HL-60 (cell line): ENCODE data around the gene TUBB3.
A peak's percentile ranks its signal among the peaks of the same experiment; 100 is the strongest.
"Not testable (repeated sequence)": the region's sequence is repeated elsewhere in the genome, so short reads cannot be mapped to it uniquely, and the experiment has no call there.

ENCODE experiments used
- DNase-seq, 2 experiments: peaks; one replicate each; pipeline ENCODE4 v3.0.0-alpha.2; 2010 to 2020; ENCODE audit warnings: low read depth in 1 of 2, low spot score in 1 of 2
- H3K27ac ChIP-seq: fragments of 250-450 bp; sonication (Bioruptor Pico); replicated peaks from 2 replicates; pipeline ENCODE4 v1.5.1; 2020; ENCODE audit warnings: mild to moderate bottlenecking, moderate library complexity
- H3K27me3 ChIP-seq: fragments of 250-450 bp; sonication (Bioruptor Pico); 2 replicates; pipeline ENCODE4 v1.5.1; 2021; ENCODE audit warnings: mild to moderate bottlenecking, moderate library complexity; ENCODE audit not compliant: insufficient read depth, poor library complexity, severe bottlenecking
- H3K4me3 ChIP-seq: replicated peaks from 2 replicates; pipeline ENCODE4 v1.5.1; 2011; ENCODE audit warnings: mild to moderate bottlenecking, control low read depth, low read length; ENCODE audit not compliant: insufficient read depth
- GABPA ChIP-seq: IDR thresholded peaks from 2 replicates; pipeline ENCODE4 v1.6.1; 2012; ENCODE audit warnings: low read depth
- POLR2AphosphoS5 ChIP-seq: IDR thresholded peaks from 2 replicates; pipeline ENCODE4 v1.6.1; 2012; ENCODE audit warnings: low read depth
- SPI1 ChIP-seq: IDR thresholded peaks from 2 replicates; pipeline ENCODE4 v1.6.1; 2012; ENCODE audit warnings: low read depth, mild to moderate bottlenecking, borderline replicate concordance
- TF ChIP-seq, protein P1 (sequence below): IDR thresholded peaks from one replicate; pipeline ENCODE4 v1.5.1; 2011; ENCODE audit warnings: low read length, control low read depth, inconsistent platforms; ENCODE audit not compliant: insufficient read depth
- TF ChIP-seq, protein P2 (sequence below): IDR thresholded peaks from 2 replicates; pipeline ENCODE4 v1.6.1; 2012; ENCODE audit warnings: low read depth; ENCODE audit not compliant: insufficient replicate concordance

TUBB3 gene

GRCh38 chr16:89964201-89964600 is 41.1 kb downstream of the TUBB3 start:
- no peak for TF ChIP-seq GABPA
- TF ChIP-seq, protein P1, sequence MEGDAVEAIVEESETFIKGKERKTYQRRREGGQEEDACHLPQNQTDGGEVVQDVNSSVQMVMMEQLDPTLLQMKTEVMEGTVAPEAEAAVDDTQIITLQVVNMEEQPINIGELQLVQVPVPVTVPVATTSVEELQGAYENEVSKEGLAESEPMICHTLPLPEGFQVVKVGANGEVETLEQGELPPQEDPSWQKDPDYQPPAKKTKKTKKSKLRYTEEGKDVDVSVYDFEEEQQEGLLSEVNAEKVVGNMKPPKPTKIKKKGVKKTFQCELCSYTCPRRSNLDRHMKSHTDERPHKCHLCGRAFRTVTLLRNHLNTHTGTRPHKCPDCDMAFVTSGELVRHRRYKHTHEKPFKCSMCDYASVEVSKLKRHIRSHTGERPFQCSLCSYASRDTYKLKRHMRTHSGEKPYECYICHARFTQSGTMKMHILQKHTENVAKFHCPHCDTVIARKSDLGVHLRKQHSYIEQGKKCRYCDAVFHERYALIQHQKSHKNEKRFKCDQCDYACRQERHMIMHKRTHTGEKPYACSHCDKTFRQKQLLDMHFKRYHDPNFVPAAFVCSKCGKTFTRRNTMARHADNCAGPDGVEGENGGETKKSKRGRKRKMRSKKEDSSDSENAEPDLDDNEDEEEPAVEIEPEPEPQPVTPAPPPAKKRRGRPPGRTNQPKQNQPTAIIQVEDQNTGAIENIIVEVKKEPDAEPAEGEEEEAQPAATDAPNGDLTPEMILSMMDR = no peak
- TF ChIP-seq SPI1 = no peak
- H3K27me3 ChIP-seq = no peaks in the 10 kb centered on the region
- no peak overlapping the region for H3K27ac ChIP-seq
- H3K4me3 ChIP-seq = no peak overlapping the region
- DNase-seq = no peak

- DNase-seq = no peak
- TF ChIP-seq SPI1 (no peak), GABPA (no peak), POLR2AphosphoS5 (no peak)
- TF ChIP-seq, protein P1 = no peak
- TF ChIP-seq, protein P2, sequence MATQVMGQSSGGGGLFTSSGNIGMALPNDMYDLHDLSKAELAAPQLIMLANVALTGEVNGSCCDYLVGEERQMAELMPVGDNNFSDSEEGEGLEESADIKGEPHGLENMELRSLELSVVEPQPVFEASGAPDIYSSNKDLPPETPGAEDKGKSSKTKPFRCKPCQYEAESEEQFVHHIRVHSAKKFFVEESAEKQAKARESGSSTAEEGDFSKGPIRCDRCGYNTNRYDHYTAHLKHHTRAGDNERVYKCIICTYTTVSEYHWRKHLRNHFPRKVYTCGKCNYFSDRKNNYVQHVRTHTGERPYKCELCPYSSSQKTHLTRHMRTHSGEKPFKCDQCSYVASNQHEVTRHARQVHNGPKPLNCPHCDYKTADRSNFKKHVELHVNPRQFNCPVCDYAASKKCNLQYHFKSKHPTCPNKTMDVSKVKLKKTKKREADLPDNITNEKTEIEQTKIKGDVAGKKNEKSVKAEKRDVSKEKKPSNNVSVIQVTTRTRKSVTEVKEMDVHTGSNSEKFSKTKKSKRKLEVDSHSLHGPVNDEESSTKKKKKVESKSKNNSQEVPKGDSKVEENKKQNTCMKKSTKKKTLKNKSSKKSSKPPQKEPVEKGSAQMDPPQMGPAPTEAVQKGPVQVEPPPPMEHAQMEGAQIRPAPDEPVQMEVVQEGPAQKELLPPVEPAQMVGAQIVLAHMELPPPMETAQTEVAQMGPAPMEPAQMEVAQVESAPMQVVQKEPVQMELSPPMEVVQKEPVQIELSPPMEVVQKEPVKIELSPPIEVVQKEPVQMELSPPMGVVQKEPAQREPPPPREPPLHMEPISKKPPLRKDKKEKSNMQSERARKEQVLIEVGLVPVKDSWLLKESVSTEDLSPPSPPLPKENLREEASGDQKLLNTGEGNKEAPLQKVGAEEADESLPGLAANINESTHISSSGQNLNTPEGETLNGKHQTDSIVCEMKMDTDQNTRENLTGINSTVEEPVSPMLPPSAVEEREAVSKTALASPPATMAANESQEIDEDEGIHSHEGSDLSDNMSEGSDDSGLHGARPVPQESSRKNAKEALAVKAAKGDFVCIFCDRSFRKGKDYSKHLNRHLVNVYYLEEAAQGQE = no peak
- Histone ChIP-seq H3K4me3 (no peak overlapping the region), H3K27ac (no peak overlapping the region), H3K27me3 (no peaks in the 10 kb centered on the region)
Observed at GRCh38 chr16:89965447-89966225, 42.5 kb downstream of the TUBB3 start.

- TF ChIP-seq GABPA (no peak), POLR2AphosphoS5 (no peak), SPI1 (no peak)
- TF ChIP-seq, protein P1 = no peak
- TF ChIP-seq, protein P2 = no peak
- H3K27me3 ChIP-seq = no peaks in the 10 kb centered on the region
- no peak overlapping the region for H3K27ac ChIP-seq
Observed at GRCh38 chr16:89966756-89967155, 43.6 kb downstream of the TUBB3 start.

GRCh38 chr16:89967436-89967835 is 44.3 kb downstream of the TUBB3 start:
- H3K27ac ChIP-seq, H3K27me3 ChIP-seq, H3K4me3 ChIP-seq: not testable (repeated sequence)
- DNase-seq = peak in 1 of 2 experiments; percentile 17

More at GRCh38 chr16:89966756-89967155, 43.6 kb downstream of the TUBB3 start:
- no peak overlapping the region for H3K4me3 ChIP-seq
- no peak for DNase-seq

- not testable (repeated sequence) for H3K27ac ChIP-seq, H3K4me3 ChIP-seq, H3K27me3 ChIP-seq, DNase-seq
Observed at GRCh38 chr16:89968074-89968473, 44.9 kb downstream of the TUBB3 start.
